ENCODE data around the gene PPP6R2. TPM values are rescaled to one million over a fixed set of nuclear protein-coding genes. Genes with fewer than 3 reads are reported as not detected.
"Not testable (repeated sequence)": the region's sequence is repeated elsewhere in the genome, so short reads cannot be mapped to it uniquely, and the experiment has no call there.

The PPP6R2 gene
- total RNA-seq, 6 experiments from 2014 or later: 38.3 to 80.3 (median 54.4) TPM

GRCh38 chr22:50322382-50323104 is 20.6 kb upstream of the PPP6R2 start:
- WGBS (ENCODE audit: insufficient coverage, low coverage, low lambda C conversion rate, missing lambda C conversion rate): 33% methylated on average over 4 of the region's 10 CpGs
- H3K9me3 ChIP-seq, H3K36me3 ChIP-seq, H3K4me3 ChIP-seq, H3K27me3 ChIP-seq: not testable (repeated sequence)
- intact Hi-C loops (cut with DNase I): loop anchor here in 1 of 2 donors (10.0 kb wide), 1 partner anchor 48 kb away; the partner anchor contains the start of gene MAPK11
- ATAC-seq (peak; percentile 5 to 67 (median 36)), DNase-seq (peak in 1 of 3 donors; percentile 50)
- peak overlapping the region in 2 of 3 donors; percentile 10 to 57 for H3K27ac ChIP-seq
- peak; percentile 17 for TF ChIP-seq POLR2A (IDR thresholded peaks at IDR 0.05)
- peaks cover 0 to 12% (median 4%) of the 10 kb centered on the region in 4 donors for H3K4me1 ChIP-seq

- TF ChIP-seq POLR2A (IDR thresholded peaks at IDR 0.05) (no peak), CTCF (IDR thresholded peaks at IDR 0.05) (no peak)
- DNase-seq (no peak), ATAC-seq (no peak)
- H3K27me3 ChIP-seq: no peaks in the 10 kb centered on the region
- H3K36me3 ChIP-seq: no peaks in the 10 kb centered on the region
- peaks cover 0 to 12% (median 4%) of the 10 kb centered on the region in 4 donors for H3K4me1 ChIP-seq
- no peaks in the 10 kb centered on the region for H3K9me3 ChIP-seq
- no peak overlapping the region for H3K4me3 ChIP-seq
- intact Hi-C loops (cut with DNase I): loop anchor here in 1 of 2 donors (10.0 kb wide), 1 partner anchor 49 kb away; the partner anchor contains the start of gene MAPK11
- 100% methylated on average over 2 of the region's 5 CpGs for WGBS (ENCODE audit: insufficient coverage, low coverage, low lambda C conversion rate, missing lambda C conversion rate)
- no peak overlapping the region for H3K27ac ChIP-seq
Measured at GRCh38 chr22:50323900-50324299, 19.2 kb upstream of the PPP6R2 start.

- peaks cover 0 to 12% (median 4%) of the 10 kb centered on the region in 4 donors for H3K4me1 ChIP-seq
- 79% methylated on average over 12 of the region's 19 CpGs for WGBS (ENCODE audit: insufficient coverage, low coverage, low lambda C conversion rate, missing lambda C conversion rate)
- ATAC-seq (no peak), DNase-seq (no peak)
- H3K36me3 ChIP-seq: no peaks in the 10 kb centered on the region
- intact Hi-C loops (cut with DNase I): loop anchor here (5.0 to 10.0 kb wide), 2 partner anchors 48 to 51 kb away; partner anchors contain the start of gene MAPK11 (in 1 of the 2)
- H3K27me3 ChIP-seq: no peaks in the 10 kb centered on the region
- no peaks in the 10 kb centered on the region for H3K9me3 ChIP-seq
- TF ChIP-seq POLR2A (IDR thresholded peaks at IDR 0.05) (no peak), CTCF (IDR thresholded peaks at IDR 0.05) (no peak)
- no peak overlapping the region for H3K4me3 ChIP-seq
- H3K27ac ChIP-seq: no peak overlapping the region
Measured at GRCh38 chr22:50325444-50326224, 17.5 kb upstream of the PPP6R2 start.

GRCh38 chr22:50326225-50326955 is 16.7 kb upstream of the PPP6R2 start:
- intact Hi-C loops (cut with DNase I): loop anchor here (5.0 to 10.0 kb wide), 2 partner anchors 49 to 52 kb away; partner anchors contain the start of gene MAPK11 (in 1 of the 2)
- no peaks in the 10 kb centered on the region for H3K27me3 ChIP-seq
- TF ChIP-seq CTCF (IDR thresholded peaks at IDR 0.05) (no peak), POLR2A (IDR thresholded peaks at IDR 0.05) (no peak)
- H3K4me3 ChIP-seq: peak overlapping the region; percentile 58 to 92 (median 85)
- ATAC-seq (no peak), DNase-seq (no peak)
- peaks cover 0 to 12% (median 4%) of the 10 kb centered on the region in 4 donors for H3K4me1 ChIP-seq
- no peaks in the 10 kb centered on the region for H3K9me3 ChIP-seq
- H3K27ac ChIP-seq: no peak overlapping the region
- H3K36me3 ChIP-seq: no peaks in the 10 kb centered on the region
- 40% methylated on average over 18 of the region's 56 CpGs for WGBS (ENCODE audit: insufficient coverage, low coverage, low lambda C conversion rate, missing lambda C conversion rate)
